K562 (cell line): ENCODE results near the gene EYA2. TPM values are rescaled to one million over a fixed set of nuclear protein-coding genes. Genes with fewer than 3 reads are reported as not detected.
"Not testable (repeated sequence)": the region's sequence is repeated elsewhere in the genome, so short reads cannot be mapped to it uniquely, and the experiment has no call there.

Experiments
- ATAC-seq: fragments of 200-7000 bp; cut with Tn5 transposase; 3 replicates; pipeline ENCODE4 v1.9.1; 2020; ENCODE audit warnings: moderate library complexity
- BruUV-seq: library from RNA; stranded (reverse); fragments of 400-500 nt; replicated peaks from 2 replicates; lab custom pipeline; 2021; lab: Mats Ljungman, UMichigan
- CTCF ChIA-PET: fragments of 300-600 bp; formaldehyde crosslinking; extraction: SDS; loops from one replicate; lab custom pipeline; 2021; ENCODE audit warnings: low intra/inter-chr PET ratio; lab: Yijun Ruan, JAX
- POLR2A ChIA-PET: fragments of 300-600, 350-650 bp; sonication (Branson Sonifier 250); formaldehyde crosslinking; extraction: SDS; loops from one replicate; lab custom pipeline; 2021; ENCODE audit warnings: antibody characterized with exemption, inconsistent platforms; lab: Yijun Ruan, JAX
- DNase-seq, 4 experiments: peaks; one replicate each; pipeline versions ENCODE4 v3.0.0 to v3.0.0-alpha.2; 2011 to 2018; ENCODE audit warnings: low spot score in 3 of 4, mixed read lengths in 3 of 4; ENCODE audit errors: extremely low read depth in 1 of 4
- FAIRE-seq: peaks from 2 replicates; lab custom pipeline; 2011; peaks lifted over from hg19 to GRCh38; lab: Jason Lieb, UNC
- H2AFZ ChIP-seq: 2 replicates; pipeline ENCODE4 v1.6.0; 2011; ENCODE audit warnings: low read depth, low read length, control low read depth, inconsistent platforms
- H3K27ac ChIP-seq: fragments of 200-600 bp; 3 replicates; pipeline ENCODE4 v1.8.0; 2011; ENCODE audit warnings: low read depth, mild to moderate bottlenecking, control low read depth, inconsistent platforms, low read length, moderate library complexity, mixed read lengths; ENCODE audit errors: extremely low read depth
- H3K27me3 ChIP-seq, 2 experiments: fragments of 300-600 bp in 1 of 2; 2 replicates in 1 of 2; 3 replicates in 1 of 2; pipeline versions ENCODE4 v1.6.0 to v1.8.0; 2011; ENCODE audit warnings: inconsistent platforms in 2 of 2, low read length in 2 of 2, mild to moderate bottlenecking in 1 of 2, mixed read lengths in 1 of 2, moderate library complexity in 1 of 2; ENCODE audit not compliant: control insufficient read depth in 2 of 2, insufficient read depth in 2 of 2
- H3K36me3 ChIP-seq: fragments of 300-600 bp; 3 replicates; pipeline ENCODE4 v1.8.0; 2011; ENCODE audit warnings: mild to moderate bottlenecking, low read length, inconsistent platforms; ENCODE audit not compliant: control insufficient read depth, insufficient read depth
- H3K4me1 ChIP-seq, 2 experiments: fragments of 200-600 bp in 1 of 2; replicated peaks in 1 of 2; 2 replicates in 1 of 2; 3 replicates in 1 of 2; pipeline versions ENCODE4 v1.5.1 to v1.8.0; 2011; ENCODE audit warnings: inconsistent platforms in 2 of 2, low read length in 2 of 2, mild to moderate bottlenecking in 1 of 2, mixed read lengths in 1 of 2, moderate library complexity in 1 of 2; ENCODE audit not compliant: control insufficient read depth in 2 of 2, insufficient read depth in 2 of 2
- H3K4me2 ChIP-seq: 2 replicates; pipeline ENCODE4 v1.6.1; 2011; ENCODE audit warnings: low read length, control low read depth, inconsistent platforms, mixed read lengths; ENCODE audit not compliant: insufficient read depth
- H3K4me3 ChIP-seq: fragments of 200-600 bp; sonication (generic), shearing (Covaris generic); 2 replicates; pipeline ENCODE4 v1.5.1; 2016; ENCODE audit warnings: control low read depth, inconsistent platforms
- H3K79me2 ChIP-seq: fragments of 200-600 bp; 3 replicates; pipeline ENCODE4 v1.8.0; 2011; ENCODE audit warnings: low read length, inconsistent platforms; ENCODE audit not compliant: control insufficient read depth, insufficient read depth
- H3K9ac ChIP-seq, 2 experiments: 2 replicates each; pipeline versions ENCODE4 v1.6.0 to v1.6.1; 2011; ENCODE audit warnings: low read depth in 2 of 2, low read length in 2 of 2, control low read depth in 1 of 2, inconsistent platforms in 1 of 2, mild to moderate bottlenecking in 1 of 2, mixed read lengths in 1 of 2; ENCODE audit not compliant: insufficient read depth in 1 of 2
- H3K9me1 ChIP-seq: one replicate; pipeline ENCODE4 v1.6.0; 2011; ENCODE audit warnings: inconsistent platforms, mild to moderate bottlenecking, low read length, moderate library complexity; ENCODE audit not compliant: control insufficient read depth, insufficient read depth
- H3K9me3 ChIP-seq: replicated peaks from 2 replicates; pipeline ENCODE4 v1.5.1; 2011; ENCODE audit warnings: low read depth, low read length, inconsistent platforms; ENCODE audit not compliant: control insufficient read depth, insufficient read depth
- H4K20me1 ChIP-seq: replicated peaks from 2 replicates; pipeline ENCODE4 v1.6.1; 2011; ENCODE audit warnings: low read length, inconsistent platforms, mixed read lengths; ENCODE audit not compliant: control insufficient read depth, insufficient read depth
- E2F8 ChIP-seq: fragments of 450-650 bp; IDR thresholded peaks from 2 replicates; pipeline ENCODE4 v1.7.1; 2018; ENCODE audit warnings: mild to moderate bottlenecking, low read depth; ENCODE audit not compliant: partially characterized antibody
- FOXM1 ChIP-seq, 2 experiments: fragments of 450-650 bp in 1 of 2; sonication (generic) in 1 of 2; formaldehyde crosslinking in 1 of 2; IDR thresholded peaks; 2 replicates each; pipeline versions ENCODE4 v1.6.1 to v1.9.0; 2017 to 2022; ENCODE audit warnings: low read depth in 2 of 2, mild to moderate bottlenecking in 2 of 2, missing genetic modification reagents in 1 of 2, moderate library complexity in 1 of 2
- GATAD2B ChIP-seq: fragments of 450-650 bp; IDR thresholded peaks from 2 replicates; pipeline ENCODE4 v1.6.1; 2017; ENCODE audit warnings: mild to moderate bottlenecking, borderline replicate concordance
- IRF2 ChIP-seq: sonication (generic); formaldehyde crosslinking; IDR thresholded peaks from 2 replicates; pipeline ENCODE4 v1.8.1; 2022; ENCODE audit warnings: mild to moderate bottlenecking, missing genetic modification reagents
- JUND ChIP-seq, 2 experiments: IDR thresholded peaks; 2 replicates in 1 of 2; 3 replicates in 1 of 2; pipeline ENCODE4 v1.6.1; 2011; ENCODE audit warnings: borderline replicate concordance in 2 of 2, low read depth in 2 of 2, low read length in 2 of 2, improper control_type of control experiment in 1 of 2, missing biosample characterization in 1 of 2, missing genetic modification characterization in 1 of 2, missing genetic modification reagents in 1 of 2
- MEF2D ChIP-seq: conservative IDR thresholded peaks from 2 replicates; pipeline ENCODE4 v1.6.1; 2016; ENCODE audit warnings: low read depth, missing genetic modification characterization, missing compliant biosample characterization
- POLR2H ChIP-seq: IDR thresholded peaks from 2 replicates; pipeline ENCODE4 v1.6.1; 2016; ENCODE audit warnings: missing genetic modification characterization, low read depth, mild to moderate bottlenecking, control low read depth, missing compliant biosample characterization, moderate library complexity
- RCOR1 ChIP-seq, 2 experiments: IDR thresholded peaks; 2 replicates each; pipeline ENCODE4 v1.6.1; 2012; ENCODE audit warnings: low read depth in 2 of 2, low read length in 2 of 2, borderline replicate concordance in 1 of 2, improper control_type of control experiment in 1 of 2
- ZKSCAN8 ChIP-seq: fragments of 200-800 bp; sonication (Bioruptor generic); IDR thresholded peaks from 2 replicates; pipeline ENCODE4 v1.6.1; 2016; ENCODE audit warnings: missing genetic modification characterization, missing compliant biosample characterization
- ZNF316 ChIP-seq: fragments of 450-650 bp; IDR thresholded peaks from 2 replicates; pipeline ENCODE4 v1.6.1; 2016
- WGBS: fragments of 100-300 bp; shearing (Covaris generic); methylation state at CpG from one replicate; pipeline ENCODE4 v1.1.6; 2016; ENCODE audit warnings: low coverage, mixed read lengths; ENCODE audit not compliant: insufficient coverage; ENCODE audit errors: missing lambda C conversion rate; 5-methylcytosine and 5-hydroxymethylcytosine counted together
- in situ Hi-C: fragments of 300-500 bp; cut with MboI; formaldehyde crosslinking; loops from 4 replicates; pipeline ENCODE4 v1.15.0; 2018; ENCODE audit warnings: inconsistent platforms, mixed read lengths
- intact Hi-C: fragments of 100-400 bp; cut with micrococcal nuclease; formaldehyde crosslinking; loops from 2 replicates; pipeline ENCODE4 v1.14.2; 2022
- polyA plus RNA-seq, 8 experiments: library from polyadenylated mRNA; depleted of rRNA in 4 of 8; stranded (reverse) in 5 of 8; unstranded in 3 of 8; fragments of >200 nt; fragmentation: Nextera tagmentation in 2 of 8; fragmentation: Illumina TruSeq in 1 of 8; extraction: Ambion mirVana in 2 of 8; extraction: Trizol in 1 of 8; gene quantifications; 2 replicates each; pipeline versions ENCODE4 v1.2.1 to v1.2.3, GENCODE V29; 2011 to 2014; ENCODE audit warnings: inconsistent platforms in 1 of 8, missing spikeins in 1 of 8
- total RNA-seq, 7 experiments: library from RNA; depleted of rRNA in 6 of 7; stranded (reverse); fragments of >200 nt in 6 of 7; fragmentation: Illumina TruSeq in 2 of 7; extraction: Trizol in 2 of 7; gene quantifications; 2 replicates each; pipeline versions ENCODE4 v1.2.1 to v1.2.3, GENCODE V29; 2011 to 2021; ENCODE audit warnings: low replicate concordance in 1 of 7

EYA2 gene
- total and polyA plus RNA-seq, 9 of the 15 experiments (the other 6 are each of a cell fraction or from before 2014, with no cell fraction given) = 0.03 TPM; not detected in 8

- H3K4me2 ChIP-seq, DNase-seq: not testable (repeated sequence)
- 0 out of 2 replicates have a peak, but pooled peaks have one; percentile 22 for TF ChIP-seq ZNF316
- 0 out of 2 replicates have a peak, but pooled peaks have one; percentile 29 for TF ChIP-seq ZKSCAN8 (CRISPR knock-in tag)
- TF ChIP-seq, all 486 proteins: peak for 2; not testable (repeated sequence) for 484
- in situ Hi-C loops = loop anchor here (10.0 kb wide), 1 partner anchor 420 kb away; no protein-coding TSS in a partner anchor
- H3K9me3 ChIP-seq, H2AFZ ChIP-seq, BruUV-seq, H3K79me2 ChIP-seq, H3K9me1 ChIP-seq, H3K27ac ChIP-seq, H3K27me3 ChIP-seq, ATAC-seq, CTCF ChIA-PET, H3K9ac ChIP-seq, H3K4me3 ChIP-seq, FAIRE-seq: not testable (repeated sequence)
- H3K36me3 ChIP-seq = peaks cover 17% of the 10 kb centered on the region
- 87% methylated on average over 11 of the region's 11 CpGs for WGBS
- H4K20me1 ChIP-seq = 0 out of 2 replicates have a peak, but pooled peaks cover 10% of the 10 kb centered on the region
- peaks cover 12 to 25% of the 10 kb centered on the region in 2 experiments for H3K4me1 ChIP-seq
- intact Hi-C loops = loop anchor here (2.0 kb wide), 1 partner anchor 180 kb away; no protein-coding TSS in a partner anchor
- POLR2A ChIA-PET = interaction anchor here (0.6 kb wide), 1 partner anchor 179 kb away, joined by 3 read pairs; no protein-coding TSS in a partner anchor
These were observed 310.1 kb downstream of the EYA2 start for GRCh38 chr20:47204850-47205122.

GRCh38 chr20:47205577-47206123 is 311.0 kb downstream of the EYA2 start:
- Histone ChIP-seq H3K9me3 (no peaks in the 10 kb centered on the region), H3K27ac (peak overlapping the region; percentile 41; the same call in 2 of the 3 replicates), H3K27me3 (no peaks in the 10 kb centered on the region), H2AFZ (peak overlapping the region; percentile 89), H3K36me3 (peaks cover 25% of the 10 kb centered on the region), H3K4me3 (no peak overlapping the region), H3K4me1 (peaks cover 12 to 21% of the 10 kb centered on the region in 2 experiments; a peak in 3 of 5 replicates), H3K9ac (no peak overlapping the region), H3K9me1 (no peaks in the 10 kb centered on the region), H3K4me2 (peak overlapping the region; percentile 6; the same call in 1 of the 2 replicates), H3K79me2 (0 out of 3 replicates have a peak, but pooled peaks cover 2% of the 10 kb centered on the region), H4K20me1 (0 out of 2 replicates have a peak, but pooled peaks cover 10% of the 10 kb centered on the region)
- POLR2A ChIA-PET = interaction anchor here (0.5 to 1.2 kb wide), 5 partner anchors 8 to 186 kb away, joined by 3 to 4 read pairs (median 4); no protein-coding TSS in a partner anchor
- in situ Hi-C loops (loop anchor here (10.0 kb wide), 1 partner anchor 419 kb away; no protein-coding TSS in a partner anchor), intact Hi-C loops (loop anchor here (2.0 kb wide), 1 partner anchor 179 kb away; no protein-coding TSS in a partner anchor)
- 43% methylated on average over 9 of the region's 9 CpGs for WGBS
- DNase-seq = peak; percentile 66 to 76 (median 70)
- ATAC-seq = peak; percentile 85
- FAIRE-seq = peak; percentile 93
- no TSS peak for BruUV-seq
- CTCF ChIA-PET = interaction anchor here (0.7 to 0.8 kb wide), 2 partner anchors 15 to 178 kb away, joined by 3 read pairs; no protein-coding TSS in a partner anchor
- TF ChIP-seq JUND (IDR thresholded peaks at IDR 0.05; ENCODE audit: borderline replicate concordance, low read depth, low read length) = 0 out of 2 replicates have a peak, but pooled peaks have one; percentile 11
- TF ChIP-seq JUND (tag; IDR thresholded peaks at IDR 0.05; ENCODE audit: borderline replicate concordance, low read depth, low read length) = no peak; the same call in 2 of the 3 replicates
- TF ChIP-seq E2F8 = no peak
- TF ChIP-seq FOXM1 (IDR thresholded peaks at IDR 0.05; ENCODE audit: low read depth) = no peak
- TF ChIP-seq FOXM1 (CRISPR knock-in tag; IDR thresholded peaks at IDR 0.05; ENCODE audit: low read depth) = no peak
- TF ChIP-seq MEF2D (tag) = no peak
- TF ChIP-seq IRF2 (CRISPR knock-in tag) = no peak
- no peak for TF ChIP-seq RCOR1 (IDR thresholded peaks at IDR 0.05; ENCODE audit: borderline replicate concordance in 1 of 2, low read depth in 2 of 2, low read length in 2 of 2)
- TF ChIP-seq GATAD2B = no peak
- no peak for TF ChIP-seq POLR2H (tag)
